ENCODE results near the gene BAZ1B. TPM values are rescaled to one million over a fixed set of nuclear protein-coding genes. Genes with fewer than 3 reads are reported as not detected.
"Not testable (repeated sequence)": the region's sequence is repeated elsewhere in the genome, so short reads cannot be mapped to it uniquely, and the experiment has no call there.

The BAZ1B gene
- total RNA-seq, 4 donors from 2014 or later, result 31.2 to 47.0 (median 42.0) TPM

- Histone ChIP-seq H3K9me3 (no peaks in the 10 kb centered on the region), H3K27ac (no peak overlapping the region), H3K4me3 (no peak overlapping the region), H3K36me3 (peaks cover 0 to 78% of the 10 kb centered on the region in 2 donors), H3K4me1 (no peaks in the 10 kb centered on the region), H3K27me3 (no peaks in the 10 kb centered on the region)
- in situ Hi-C loops (cut with MboI; ENCODE audit: low sequenced_read_pairs in 4 of 4) (no loop called here), intact Hi-C loops (cut with DNase I; ENCODE audit: low total_unique reads) (no loop called here)
- no peak for TF ChIP-seq CTCF (IDR thresholded peaks at IDR 0.05 in 4 of 5, conservative IDR thresholded peaks at IDR 0.05 in 1 of 5)
- no peak for TF ChIP-seq POLR2A (IDR thresholded peaks at IDR 0.05)
- no peak for ATAC-seq
- no peak for DNase-seq
Observed at GRCh38 chr7:73541722-73542121, 19.6 kb upstream of the BAZ1B start.

GRCh38 chr7:73539709-73540108, 17.6 kb upstream of the BAZ1B start:
- no peaks in the 10 kb centered on the region for H3K27me3 ChIP-seq

GRCh38 chr7:73538510-73538909, 16.4 kb upstream of the BAZ1B start:
- DNase-seq; ATAC-seq; in situ Hi-C loops (cut with MboI; ENCODE audit: low sequenced_read_pairs in 4 of 4); H3K27me3 ChIP-seq; H3K4me3 ChIP-seq; intact Hi-C loops (cut with DNase I; ENCODE audit: low total_unique reads); H3K27ac ChIP-seq; H3K4me1 ChIP-seq; H3K9me3 ChIP-seq: not testable (repeated sequence)
- peaks cover 0 to 86% of the 10 kb centered on the region in 2 donors for H3K36me3 ChIP-seq

More at GRCh38 chr7:73539709-73540108, 17.6 kb upstream of the BAZ1B start:
- Histone ChIP-seq H3K27ac (no peak overlapping the region), H3K36me3 (peaks cover 0 to 92% of the 10 kb centered on the region in 2 donors), H3K9me3 (no peaks in the 10 kb centered on the region), H3K4me3 (no peak overlapping the region), H3K4me1 (no peaks in the 10 kb centered on the region)
- intact Hi-C loops (cut with DNase I; ENCODE audit: low total_unique reads) (no loop called here), in situ Hi-C loops (cut with MboI; ENCODE audit: low sequenced_read_pairs in 4 of 4) (no loop called here)
- no peak for DNase-seq
- no peak for ATAC-seq
- no peak for TF ChIP-seq POLR2A (IDR thresholded peaks at IDR 0.05)
- no peak for TF ChIP-seq CTCF (IDR thresholded peaks at IDR 0.05 in 4 of 5, conservative IDR thresholded peaks at IDR 0.05 in 1 of 5)

GRCh38 chr7:73537051-73537450, 15.0 kb upstream of the BAZ1B start:
- no peaks in the 10 kb centered on the region for H3K9me3 ChIP-seq
- H3K4me1 ChIP-seq, result no peaks in the 10 kb centered on the region
- in situ Hi-C loops (cut with MboI; ENCODE audit: low sequenced_read_pairs in 4 of 4) (no loop called here), intact Hi-C loops (cut with DNase I; ENCODE audit: low total_unique reads) (no loop called here)
- no peak overlapping the region for H3K4me3 ChIP-seq
- H3K36me3 ChIP-seq, result peaks cover 0 to 71% of the 10 kb centered on the region in 2 donors
- DNase-seq, result no peak
- no peaks in the 10 kb centered on the region for H3K27me3 ChIP-seq
- ATAC-seq, result no peak
- H3K27ac ChIP-seq, result no peak overlapping the region
- TF ChIP-seq POLR2A (IDR thresholded peaks at IDR 0.05) (no peak), CTCF (IDR thresholded peaks at IDR 0.05 in 4 of 5, conservative IDR thresholded peaks at IDR 0.05 in 1 of 5) (no peak)

- in situ Hi-C loops (cut with MboI; ENCODE audit: low sequenced_read_pairs in 4 of 4), result no loop called here
- H3K36me3 ChIP-seq, result peaks cover 0 to 66% of the 10 kb centered on the region in 2 donors
Observed at GRCh38 chr7:73536479-73536878, 14.4 kb upstream of the BAZ1B start.

GRCh38 chr7:73535918-73536317, 13.8 kb upstream of the BAZ1B start:
- intact Hi-C loops (cut with DNase I; ENCODE audit: low total_unique reads); H3K27me3 ChIP-seq; DNase-seq; ATAC-seq; in situ Hi-C loops (cut with MboI; ENCODE audit: low sequenced_read_pairs in 4 of 4); H3K4me1 ChIP-seq; H3K9me3 ChIP-seq; H3K27ac ChIP-seq; H3K4me3 ChIP-seq: not testable (repeated sequence)
- peaks cover 0 to 60% of the 10 kb centered on the region in 2 donors for H3K36me3 ChIP-seq

More at GRCh38 chr7:73536479-73536878, 14.4 kb upstream of the BAZ1B start:
- no peaks in the 10 kb centered on the region for H3K9me3 ChIP-seq
- no peaks in the 10 kb centered on the region for H3K4me1 ChIP-seq
- H3K27ac ChIP-seq, result no peak overlapping the region
- ATAC-seq (no peak), DNase-seq (no peak)
- no peak overlapping the region for H3K4me3 ChIP-seq
- intact Hi-C loops (cut with DNase I; ENCODE audit: low total_unique reads), result no loop called here
- no peak for TF ChIP-seq POLR2A (IDR thresholded peaks at IDR 0.05)
- TF ChIP-seq CTCF (IDR thresholded peaks at IDR 0.05 in 4 of 5, conservative IDR thresholded peaks at IDR 0.05 in 1 of 5), result no peak
- no peaks in the 10 kb centered on the region for H3K27me3 ChIP-seq
